Measurements from ENCODE around the gene FAAH2.
"Not testable (repeated sequence)": the region's sequence is repeated elsewhere in the genome, so short reads cannot be mapped to it uniquely, and the experiment has no call there.

The FAAH2 gene, protein sequence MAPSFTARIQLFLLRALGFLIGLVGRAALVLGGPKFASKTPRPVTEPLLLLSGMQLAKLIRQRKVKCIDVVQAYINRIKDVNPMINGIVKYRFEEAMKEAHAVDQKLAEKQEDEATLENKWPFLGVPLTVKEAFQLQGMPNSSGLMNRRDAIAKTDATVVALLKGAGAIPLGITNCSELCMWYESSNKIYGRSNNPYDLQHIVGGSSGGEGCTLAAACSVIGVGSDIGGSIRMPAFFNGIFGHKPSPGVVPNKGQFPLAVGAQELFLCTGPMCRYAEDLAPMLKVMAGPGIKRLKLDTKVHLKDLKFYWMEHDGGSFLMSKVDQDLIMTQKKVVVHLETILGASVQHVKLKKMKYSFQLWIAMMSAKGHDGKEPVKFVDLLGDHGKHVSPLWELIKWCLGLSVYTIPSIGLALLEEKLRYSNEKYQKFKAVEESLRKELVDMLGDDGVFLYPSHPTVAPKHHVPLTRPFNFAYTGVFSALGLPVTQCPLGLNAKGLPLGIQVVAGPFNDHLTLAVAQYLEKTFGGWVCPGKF

DNA sequence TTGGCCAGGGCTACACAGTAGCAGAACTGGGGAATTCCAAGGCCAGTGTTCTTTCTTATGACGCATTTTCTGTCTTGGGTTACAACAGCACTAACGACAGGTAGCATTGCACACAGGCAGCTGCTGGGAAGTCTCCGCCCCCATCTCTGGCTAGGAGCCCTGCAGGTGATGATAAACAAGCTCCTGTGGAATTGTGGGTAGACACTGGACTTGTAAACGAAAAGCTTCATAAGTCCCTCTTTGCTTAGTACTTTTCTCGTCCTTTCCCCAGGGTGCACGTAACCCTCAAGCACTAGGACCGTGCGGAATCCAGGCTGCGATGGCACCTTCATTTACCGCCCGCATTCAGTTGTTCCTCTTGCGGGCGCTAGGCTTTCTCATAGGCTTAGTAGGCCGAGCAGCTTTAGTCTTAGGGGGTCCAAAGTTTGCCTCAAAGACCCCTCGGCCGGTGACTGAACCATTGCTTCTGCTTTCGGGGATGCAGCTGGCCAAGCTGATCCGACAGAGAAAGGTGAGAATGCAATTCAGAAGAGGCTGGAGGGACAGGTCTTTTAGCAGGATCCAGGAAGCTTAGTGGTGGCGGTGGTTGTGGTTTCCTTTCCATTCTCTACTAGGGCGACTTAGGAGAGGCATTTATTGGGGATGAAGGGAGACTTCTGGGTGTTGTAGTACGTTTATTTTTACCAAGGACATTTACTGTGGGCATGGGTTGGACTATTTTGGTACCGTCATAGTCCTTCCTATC lies at the start of gene FAAH2:
Gene FAAH2, plus strand, starts transcription at position 200 of the 745 bp plus-strand sequence. Its CDS starts 120 bp downstream, at position 320.
- DNase-seq (ENCODE audit: low spot score) = no peak

- no peak for DNase-seq (ENCODE audit: low spot score)
Observed at GRCh38 chrX:57241967-57242366, 44.5 kb upstream of the FAAH2 start.

DNA sequence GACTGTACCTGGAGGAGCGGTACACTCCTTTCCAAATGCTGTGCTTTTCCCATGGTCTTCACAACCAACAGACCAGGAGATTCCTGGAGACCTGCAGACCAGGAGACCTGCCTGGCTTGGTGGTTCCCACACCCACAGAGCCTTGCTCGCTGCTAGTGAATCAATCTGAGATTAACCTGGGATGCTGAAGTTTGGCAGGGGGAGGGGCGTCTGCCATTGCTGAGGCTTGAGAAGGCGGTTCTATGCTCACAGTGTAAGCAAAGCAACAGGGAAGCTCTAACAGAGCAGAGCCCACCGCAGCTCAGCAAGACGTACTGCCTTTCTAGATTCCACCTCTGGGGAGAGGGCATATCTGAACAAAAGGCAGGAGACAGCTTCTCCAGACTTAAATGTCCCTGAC lies 34.5 kb upstream of the FAAH2 start:
- DNase-seq (ENCODE audit: low spot score) = no peak

GRCh38 chrX:57265126-57265525 lies 21.4 kb upstream of the FAAH2 start:
- no peak for DNase-seq (ENCODE audit: low spot score)

DNA sequence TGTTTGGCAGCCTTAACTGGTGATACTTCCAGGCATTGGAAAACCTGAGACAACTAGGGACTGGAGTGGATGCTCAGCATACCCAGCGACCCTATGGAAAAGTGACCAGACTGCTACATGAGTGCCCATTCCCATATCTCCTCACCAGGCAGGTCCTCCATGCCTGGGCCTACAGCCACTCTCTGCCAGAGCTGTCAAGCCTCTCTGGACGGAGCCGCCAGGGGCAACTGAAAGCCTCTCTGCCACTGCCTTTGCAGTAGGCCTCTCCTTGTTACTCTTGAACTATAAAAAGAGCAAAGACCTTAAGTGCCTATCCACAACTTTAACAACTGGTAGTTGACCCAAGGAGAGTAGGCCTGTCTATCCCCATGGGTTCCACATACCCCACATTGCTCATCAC lies 20.2 kb upstream of the FAAH2 start:
- no peak for DNase-seq (ENCODE audit: low spot score)

GRCh38 chrX:57266871-57267270 lies 19.6 kb upstream of the FAAH2 start:
- no peak for DNase-seq (ENCODE audit: low spot score)

- DNase-seq (ENCODE audit: low spot score) = no peak
Observed at GRCh38 chrX:57267308-57267707, 19.2 kb upstream of the FAAH2 start.

DNA sequence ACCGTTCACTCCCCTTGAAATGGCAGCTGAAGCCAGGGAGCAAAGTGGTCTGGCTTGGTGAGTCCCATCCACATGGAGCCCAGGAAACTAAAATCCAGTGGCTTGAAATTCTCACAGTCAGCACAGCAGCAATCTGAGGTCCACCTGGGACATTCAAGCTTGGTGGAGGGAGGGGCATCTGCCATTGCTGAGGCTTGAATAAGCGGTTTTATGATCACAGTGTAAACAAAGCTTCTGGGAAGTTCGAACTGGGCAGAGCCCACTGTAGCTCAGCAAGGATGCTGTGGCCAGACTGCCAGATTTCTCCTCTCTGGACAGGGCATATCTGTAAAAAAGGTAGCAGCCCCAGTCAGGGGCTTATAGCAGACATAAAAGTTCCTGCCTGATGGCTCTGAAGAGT lies 15.5 kb upstream of the FAAH2 start:
- no peak for DNase-seq (ENCODE audit: low spot score)

- no peak for DNase-seq (ENCODE audit: low spot score)
Observed at GRCh38 chrX:57282568-57282967, 3.9 kb upstream of the FAAH2 start.

DNA sequence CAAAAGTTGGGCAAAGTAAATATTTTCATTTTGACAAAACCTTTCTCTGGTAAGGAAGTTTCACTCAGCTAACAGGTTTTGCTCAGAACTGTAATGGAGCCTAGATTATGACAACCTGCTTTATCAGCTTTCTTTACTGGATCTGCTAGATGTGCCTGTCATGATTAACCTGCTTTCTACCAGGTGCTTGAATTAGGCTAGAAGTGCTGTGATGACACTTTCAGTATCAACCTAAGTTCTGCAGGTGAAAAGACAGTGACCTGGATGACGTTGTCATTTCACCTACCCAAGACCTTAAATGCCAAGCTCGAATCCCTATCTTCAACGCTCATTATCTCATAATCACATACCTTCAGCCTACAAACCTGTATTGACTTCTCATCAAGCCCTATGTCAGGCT lies 1.5 kb upstream of the FAAH2 start:
- DNase-seq (ENCODE audit: low spot score) = no peak

- no peak for DNase-seq (ENCODE audit: low spot score)
Observed at GRCh38 chrX:57289089-57289488, 2.6 kb downstream of the FAAH2 start.

GRCh38 chrX:57294961-57295360 lies 8.5 kb downstream of the FAAH2 start:
- no peak for DNase-seq (ENCODE audit: low spot score)

DNA sequence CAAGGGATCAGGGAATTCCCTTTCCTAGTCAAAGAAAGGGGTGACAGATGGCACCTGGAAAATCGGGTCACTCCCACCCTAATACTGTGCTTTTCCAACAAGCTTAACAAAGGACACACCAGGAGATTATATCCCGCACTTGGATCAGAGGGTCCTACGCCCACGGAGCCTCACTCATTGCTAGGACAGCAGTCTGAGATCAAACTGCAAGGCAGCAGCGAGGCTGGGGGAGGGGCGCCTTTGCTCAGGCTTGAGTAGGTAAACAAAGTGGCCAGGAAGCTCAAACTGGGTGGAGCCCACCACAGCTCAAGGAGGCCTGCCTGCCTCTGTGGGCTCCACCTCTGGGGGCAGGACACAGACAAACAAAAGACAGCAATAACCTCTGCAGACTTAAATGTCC lies 9.2 kb downstream of the FAAH2 start:
- DNase-seq (ENCODE audit: low spot score) = not testable (repeated sequence)

- DNase-seq (ENCODE audit: low spot score) = no peak
Observed at GRCh38 chrX:57313583-57314215, 27.2 kb downstream of the FAAH2 start.

DNA sequence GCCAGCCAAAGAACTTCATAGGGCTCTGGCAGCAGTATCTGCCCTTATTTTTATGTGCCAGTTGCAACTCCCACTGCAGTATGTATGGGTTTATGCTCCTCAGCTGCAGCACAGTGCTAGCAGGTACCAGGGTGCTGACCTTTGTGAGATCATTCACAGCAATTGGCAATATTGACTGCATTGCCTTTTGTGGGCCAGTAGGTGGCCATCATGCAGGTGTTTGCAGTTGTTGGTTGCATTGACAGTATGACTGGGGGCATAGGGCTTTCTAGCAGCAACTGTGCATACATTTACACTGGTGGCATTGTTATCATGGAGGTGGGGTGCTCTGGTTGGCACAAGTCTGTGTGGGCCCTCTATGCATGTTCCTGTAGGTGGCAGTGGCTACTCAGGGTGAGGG lies 42.5 kb downstream of the FAAH2 start:
- no peak for DNase-seq (ENCODE audit: low spot score)

DNA sequence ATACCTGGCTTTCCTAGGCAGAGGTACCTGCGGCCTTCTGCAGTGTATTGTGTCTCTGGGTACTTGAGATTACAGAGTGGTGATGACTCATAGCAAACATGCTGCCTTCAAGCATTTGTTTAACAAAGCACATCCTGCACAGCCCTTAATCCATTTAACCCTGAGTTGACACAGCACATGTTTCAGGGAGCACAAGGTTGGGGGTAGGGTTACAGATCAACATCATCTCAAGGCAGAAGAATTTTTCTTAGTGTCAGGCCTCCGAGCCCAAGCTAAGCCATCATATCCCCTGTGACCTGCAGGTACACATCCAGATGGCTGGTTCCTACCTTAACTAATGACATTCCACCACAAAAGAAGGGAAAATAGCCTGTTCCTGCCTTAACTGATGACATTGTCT lies 49.3 kb downstream of the FAAH2 start:
- not testable (repeated sequence) for DNase-seq (ENCODE audit: low spot score)

GRCh38 chrX:57353472-57354132 lies 67.1 kb downstream of the FAAH2 start:
- DNase-seq (ENCODE audit: low spot score) = no peak

DNA sequence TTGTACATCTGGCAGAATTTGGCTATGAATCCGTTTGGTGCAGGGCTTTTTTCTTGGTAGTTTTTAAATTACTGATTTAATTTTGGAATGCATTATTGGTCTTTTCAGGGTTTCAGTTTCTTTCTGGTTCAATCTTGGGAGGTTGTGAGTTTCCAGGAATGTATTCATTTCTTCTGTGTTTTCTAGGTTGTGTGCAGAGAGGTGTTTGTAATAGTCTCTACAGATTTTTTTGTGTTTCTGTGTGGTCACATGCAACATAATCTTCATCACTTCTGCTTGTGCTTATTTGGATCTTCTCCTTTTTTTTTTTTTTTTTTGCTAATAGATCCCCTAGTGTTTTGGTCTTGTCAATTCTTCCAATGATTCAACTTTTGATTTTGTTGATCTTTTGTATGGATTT lies 77.6 kb downstream of the FAAH2 start:
- DNase-seq (ENCODE audit: low spot score) = no peak

- DNase-seq (ENCODE audit: low spot score) = no peak
Observed at GRCh38 chrX:57366430-57366829, 79.9 kb downstream of the FAAH2 start.

GRCh38 chrX:57367649-57368048 lies 81.1 kb downstream of the FAAH2 start:
- peak; percentile 68 for DNase-seq (ENCODE audit: low spot score)

- DNase-seq (ENCODE audit: low spot score) = no peak
Observed at GRCh38 chrX:57368158-57368557, 81.7 kb downstream of the FAAH2 start.

DNA sequence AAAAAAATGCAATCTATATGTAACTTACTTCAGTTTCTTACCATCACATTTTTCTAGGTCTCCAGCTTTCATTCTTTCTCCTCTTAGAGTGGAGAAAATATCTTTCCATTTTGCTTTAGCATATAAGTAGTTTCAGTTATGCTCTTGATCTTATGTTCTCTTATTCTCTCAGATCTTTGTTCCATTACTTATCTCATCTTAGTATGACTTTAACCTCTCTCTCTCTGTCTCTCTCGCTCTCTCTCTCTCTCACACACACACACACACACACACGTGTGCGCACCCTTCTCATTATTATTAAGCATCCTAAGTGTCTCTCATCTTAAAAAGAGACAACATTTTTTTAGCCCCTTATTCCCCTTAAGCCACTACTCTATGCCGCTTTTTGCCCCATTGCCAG lies 92.8 kb downstream of the FAAH2 start:
- no peak for DNase-seq (ENCODE audit: low spot score)
